Amygdala (tissue), 56 donors: ENCODE results near the gene NPR3.

ENCODE experiments used
- DNase-seq, 56 donors: peaks; one replicate each; lab custom pipeline; 2025; lab: John Stamatoyannopoulos, UW

NPR3 gene

GRCh38 chr5:32710550-32711361 lies at the start of gene NPR3:
Gene NPR3, plus strand, starts transcription at chr5:32711321. Its CDS starts 456 bp downstream, at chr5:32711777.
- no peak for DNase-seq

- no peak for DNase-seq
These were observed 46.6 kb upstream of the NPR3 start for GRCh38 chr5:32664523-32664922.

- no peak for DNase-seq
These were observed 42.6 kb upstream of the NPR3 start for GRCh38 chr5:32668552-32668951.

- DNase-seq = no peak
These were observed 37.8 kb upstream of the NPR3 start for GRCh38 chr5:32673272-32673671.

- no peak for DNase-seq
These were observed 34.1 kb upstream of the NPR3 start for GRCh38 chr5:32677023-32677422.

GRCh38 chr5:32678472-32678871 lies 32.6 kb upstream of the NPR3 start:
- no peak for DNase-seq

- DNase-seq = no peak
These were observed 31.9 kb upstream of the NPR3 start for GRCh38 chr5:32679218-32679617.

GRCh38 chr5:32680183-32680582 lies 30.9 kb upstream of the NPR3 start:
- no peak for DNase-seq

- no peak for DNase-seq
These were observed 28.0 kb upstream of the NPR3 start for GRCh38 chr5:32683125-32683524.

- DNase-seq = no peak
These were observed 26.9 kb upstream of the NPR3 start for GRCh38 chr5:32684260-32684659.

GRCh38 chr5:32686799-32687498 lies 24.2 kb upstream of the NPR3 start:
- DNase-seq = no peak

GRCh38 chr5:32687499-32687831 lies 23.7 kb upstream of the NPR3 start:
- DNase-seq = peak in 9 of 56 donors; percentile 1 to 56 (median 22)

GRCh38 chr5:32690153-32690552 lies 21.0 kb upstream of the NPR3 start:
- DNase-seq = no peak

GRCh38 chr5:32690666-32691065 lies 20.5 kb upstream of the NPR3 start:
- no peak for DNase-seq

GRCh38 chr5:32692036-32692746 lies 18.9 kb upstream of the NPR3 start:
- DNase-seq = no peak

- DNase-seq = no peak
These were observed 7.2 kb upstream of the NPR3 start for GRCh38 chr5:32703957-32704356.

GRCh38 chr5:32707418-32707997 lies 3.6 kb upstream of the NPR3 start:
- no peak for DNase-seq

- DNase-seq = no peak
These were observed 2.2 kb upstream of the NPR3 start for GRCh38 chr5:32708949-32709348.

GRCh38 chr5:32709750-32710549 lies 1.2 kb upstream of the NPR3 start:
- peak in 21 of 56 donors; percentile 10 to 58 (median 27) for DNase-seq

- DNase-seq = no peak
These were observed 200 bp downstream of the NPR3 start for GRCh38 chr5:32711362-32711680.
